Skin epidermis (tissue), 12 donors: ENCODE results near the gene SCRT2.
"Not testable (repeated sequence)": the region's sequence is repeated elsewhere in the genome, so short reads cannot be mapped to it uniquely, and the experiment has no call there.

ENCODE experiments used
- H3K27ac ChIP-seq, 21 experiments: fragments of 200-600 bp; sonication (generic) in 11 of 21; one replicate each; pipeline ENCODE4 v1.5.0; 2020; ENCODE audit warnings: mild to moderate bottlenecking in 3 of 21, inconsistent platforms in 2 of 21, moderate library complexity in 2 of 21
- H3K4me3 ChIP-seq, 7 experiments: fragments of 200-600 bp; sonication (generic) in 2 of 7; one replicate each; pipeline ENCODE4 v1.5.0; 2020; ENCODE audit warnings: inconsistent platforms in 2 of 7, mild to moderate bottlenecking in 2 of 7, moderate library complexity in 1 of 7

Gene SCRT2

DNA sequence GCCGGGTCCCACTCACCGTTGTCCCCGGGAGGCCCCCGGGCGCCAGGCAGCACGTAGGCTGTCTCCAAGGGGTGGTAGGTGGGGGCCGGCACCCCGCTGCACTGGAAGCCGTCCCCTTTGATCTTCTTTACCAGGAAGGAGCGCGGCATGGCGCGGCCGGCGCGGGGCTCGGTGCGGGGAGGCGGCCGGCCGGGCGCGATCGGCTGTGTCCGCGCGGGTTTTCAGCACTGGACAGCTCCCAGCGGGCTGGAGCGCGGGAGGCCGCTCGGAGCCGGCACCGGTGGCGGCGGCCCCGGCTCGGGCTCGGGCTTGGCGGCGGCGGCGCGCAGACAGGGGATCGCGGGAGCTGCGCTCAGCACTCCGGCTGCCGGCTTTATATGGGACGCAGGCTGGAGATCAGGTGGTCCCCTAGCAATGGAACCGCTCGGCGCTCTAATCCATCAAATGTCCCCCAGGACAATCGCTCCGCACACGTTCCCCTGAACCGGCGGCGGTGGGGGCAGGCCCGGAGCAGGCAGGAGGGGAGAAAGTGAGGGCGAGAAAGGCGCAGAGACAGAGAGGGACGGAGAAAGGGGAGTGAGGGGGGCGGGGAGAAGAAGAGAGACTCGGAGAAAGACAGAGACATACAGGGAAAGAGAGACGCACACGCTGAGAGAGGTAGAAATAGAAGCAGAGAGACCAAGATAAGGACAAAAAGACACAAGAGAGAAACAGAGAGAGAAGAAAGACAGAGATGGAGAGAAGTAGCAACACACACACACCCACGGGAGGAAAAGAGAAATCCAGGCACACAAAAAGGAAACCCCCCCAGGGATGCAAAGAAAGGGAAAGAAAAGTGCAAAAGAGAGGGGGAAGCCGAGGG, at the start of gene SCRT2:
SCRT2 (minus strand) TSS at position 350 of the 862 bp plus-strand sequence; CDS start at position 149, 201 bp downstream.
- no peak within 1 kb of the TSS for H3K4me3 ChIP-seq
- H3K27ac ChIP-seq: no peak within 1 kb of the TSS

DNA sequence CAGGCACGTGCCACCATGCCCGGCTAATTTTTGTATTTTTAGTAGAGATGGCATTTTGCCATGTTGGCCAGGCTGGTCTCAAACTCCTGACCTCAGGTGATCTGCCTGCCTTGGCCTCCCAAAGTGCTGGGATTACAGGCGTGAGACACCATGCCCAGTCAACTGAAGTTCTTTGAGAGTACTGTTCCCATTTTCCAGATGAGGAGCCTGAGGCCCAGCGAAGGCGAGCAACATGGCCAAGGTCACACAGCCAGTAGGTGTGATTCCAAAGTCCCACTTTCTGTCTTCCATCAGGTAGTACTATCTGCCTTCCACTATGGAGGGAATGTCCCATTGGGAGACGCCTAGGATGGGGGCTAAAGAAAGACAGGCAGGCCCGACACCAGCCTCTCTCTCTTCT, 49.2 kb upstream of the SCRT2 start:
- H3K4me3 ChIP-seq, H3K27ac ChIP-seq: not testable (repeated sequence)

DNA sequence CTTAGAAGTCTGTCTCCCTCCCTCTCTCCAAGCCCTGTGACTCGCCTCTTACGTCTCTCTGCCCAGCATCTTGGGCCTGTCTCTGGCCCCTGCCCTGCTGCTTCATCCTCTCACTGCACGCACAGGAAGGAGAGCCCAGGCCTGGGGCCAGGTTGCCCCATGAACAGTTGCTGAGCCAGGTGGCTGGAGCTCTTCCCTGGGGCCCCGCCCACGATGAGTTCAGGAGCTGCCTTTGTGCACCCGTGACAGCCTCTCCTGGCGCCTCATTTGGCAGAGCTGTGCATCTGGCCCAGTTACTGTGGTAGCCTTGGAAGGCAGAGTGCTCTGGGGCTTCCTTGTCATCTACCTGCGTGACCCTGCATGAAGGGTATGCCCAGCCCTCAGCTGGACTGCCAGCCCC, 48.2 kb upstream of the SCRT2 start:
- no peak overlapping the region for H3K4me3 ChIP-seq
- no peak overlapping the region for H3K27ac ChIP-seq

DNA sequence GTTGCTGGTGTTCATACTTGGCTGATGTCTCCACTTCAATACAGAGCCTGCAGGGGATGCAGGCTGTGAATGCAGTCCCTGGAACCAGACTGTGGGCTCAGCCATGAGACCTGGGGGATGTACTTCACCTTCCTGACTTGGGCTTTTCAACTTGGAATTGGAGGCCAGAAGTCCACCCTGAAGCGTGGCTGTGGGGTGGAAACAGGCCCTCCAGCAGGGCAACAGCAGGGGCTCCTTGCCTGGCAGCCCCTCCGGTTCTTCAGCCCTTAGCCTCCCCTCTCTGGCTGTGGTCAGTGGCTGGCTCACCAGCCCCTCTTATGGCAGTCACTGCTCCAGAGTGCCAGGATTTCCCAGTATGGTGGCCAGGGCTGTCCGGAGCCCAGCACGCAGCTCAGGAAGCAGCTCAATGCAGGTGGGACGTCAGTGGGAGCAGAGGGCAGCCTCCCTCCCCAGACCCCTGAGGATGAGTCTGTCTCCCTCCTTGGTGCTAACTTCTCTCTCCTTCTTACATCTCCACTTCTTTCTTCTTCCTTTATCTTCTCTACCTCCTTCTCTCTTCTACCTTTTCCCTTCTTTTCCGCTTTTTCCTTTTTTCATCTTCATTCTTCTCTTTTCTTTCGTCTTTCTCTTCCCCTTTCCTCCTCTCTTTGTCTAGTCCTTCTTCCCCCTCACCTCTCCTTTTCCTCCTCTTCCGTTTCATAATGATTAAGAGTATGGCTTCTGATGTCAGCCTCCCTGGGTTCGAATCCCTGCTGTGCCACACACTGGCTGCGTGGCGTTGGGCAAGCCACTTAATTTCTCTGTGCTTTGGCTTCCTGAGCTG, 47.4 kb upstream of the SCRT2 start:
- Histone ChIP-seq H3K27ac (no peak overlapping the region), H3K4me3 (no peak overlapping the region)

DNA sequence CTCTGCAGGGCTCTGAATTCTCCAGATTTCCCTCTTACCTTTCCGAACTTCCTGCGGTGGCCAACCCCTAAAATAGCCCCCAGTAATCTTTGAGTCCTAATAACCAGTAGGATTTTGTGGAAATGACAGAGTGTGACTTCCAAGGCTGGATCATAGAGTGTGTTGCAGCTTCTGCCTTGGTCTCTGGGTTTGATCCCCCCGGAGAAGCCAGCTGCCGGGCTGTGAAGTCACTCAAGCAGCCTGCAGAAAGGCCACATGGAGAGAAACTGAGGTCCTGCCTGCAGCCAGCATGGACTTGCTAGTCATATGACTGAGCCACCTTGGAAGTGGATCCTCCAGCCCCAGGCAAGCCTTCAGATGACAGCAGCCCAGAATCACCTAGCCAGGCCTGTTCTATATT, 46.3 kb upstream of the SCRT2 start:
- H3K27ac ChIP-seq: no peak overlapping the region
- H3K4me3 ChIP-seq: no peak overlapping the region

DNA sequence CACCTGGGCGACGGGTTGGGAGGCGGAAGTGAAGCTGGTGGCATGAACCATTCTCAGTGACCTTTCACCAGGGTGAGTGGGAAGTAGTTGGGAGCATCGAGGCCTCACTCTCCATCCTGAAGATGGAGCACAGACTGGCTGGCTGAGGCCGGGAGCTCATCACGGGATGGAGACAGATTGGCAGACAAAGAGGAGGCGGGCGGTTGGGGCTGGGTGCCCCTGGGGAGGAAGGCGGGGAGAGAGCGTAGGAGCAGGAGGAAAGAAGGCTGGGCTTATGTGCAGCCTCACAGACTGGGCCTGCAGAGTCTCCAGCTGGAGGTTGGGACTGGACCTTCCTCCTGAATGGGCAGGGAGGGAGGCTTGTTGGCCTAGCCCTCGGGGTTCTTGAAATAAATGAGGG, 44.2 kb upstream of the SCRT2 start:
- Histone ChIP-seq H3K4me3 (no peak overlapping the region), H3K27ac (no peak overlapping the region)

DNA sequence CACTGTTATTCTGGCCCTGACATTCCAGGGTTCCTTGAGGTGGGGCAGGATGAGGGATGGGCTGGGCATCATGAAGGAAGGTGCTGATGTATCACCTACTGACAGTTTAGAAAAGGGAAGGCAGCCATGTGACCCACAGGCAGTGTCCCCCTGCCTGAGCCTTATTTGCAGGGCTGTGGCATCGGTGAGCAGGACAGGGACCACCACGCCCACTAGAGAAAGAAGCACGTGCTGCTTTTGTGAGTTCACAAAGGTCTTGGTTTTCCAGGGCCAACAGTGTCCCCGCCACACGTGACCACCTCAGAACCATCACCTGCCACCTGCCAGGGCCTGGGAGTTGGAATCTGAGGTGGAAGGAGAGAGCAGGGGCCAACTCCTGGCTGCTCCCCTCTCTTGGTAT, 43.5 kb upstream of the SCRT2 start:
- Histone ChIP-seq H3K4me3 (no peak overlapping the region), H3K27ac (no peak overlapping the region)

DNA sequence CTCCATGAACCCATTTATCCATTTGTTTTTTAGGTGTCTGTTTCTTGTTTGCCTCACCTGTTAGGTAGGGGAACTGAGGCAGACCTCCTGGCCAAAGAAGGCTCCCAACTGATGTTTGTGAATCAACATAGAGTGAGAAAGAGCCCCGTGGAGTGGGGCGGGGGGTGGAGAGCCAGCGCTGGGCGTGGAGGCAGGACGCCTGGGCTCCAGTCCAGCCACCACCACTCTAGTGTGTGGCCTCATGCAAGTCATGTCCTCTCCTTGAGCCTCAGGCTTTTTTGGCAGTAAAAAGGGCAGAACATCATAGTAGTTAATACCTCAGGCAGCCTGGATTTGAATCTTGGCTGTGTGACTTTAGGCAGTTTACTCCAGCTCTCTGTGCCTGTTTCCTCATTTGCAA, 42.2 kb upstream of the SCRT2 start:
- H3K4me3 ChIP-seq: no peak overlapping the region
- H3K27ac ChIP-seq: no peak overlapping the region

DNA sequence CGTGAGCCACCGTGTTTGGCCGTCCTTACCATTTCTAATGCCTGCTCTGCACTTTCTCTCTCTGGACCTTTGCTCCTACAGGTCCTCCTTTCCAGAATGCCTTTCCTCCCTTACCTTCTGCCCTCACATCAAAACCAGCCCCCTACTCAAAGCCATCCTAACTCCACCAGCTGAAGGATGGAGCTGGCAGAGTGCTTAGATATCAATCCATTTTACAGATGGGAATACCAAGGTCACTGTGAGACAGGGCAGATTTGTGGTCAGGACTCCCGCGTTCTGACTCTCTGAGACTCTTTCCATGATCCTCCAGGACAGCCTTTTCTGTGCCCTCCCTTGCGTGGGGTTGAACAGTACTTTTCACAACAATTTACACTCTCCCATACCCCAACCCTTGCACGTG, 41.7 kb upstream of the SCRT2 start:
- Histone ChIP-seq H3K27ac (no peak overlapping the region), H3K4me3 (no peak overlapping the region)

DNA sequence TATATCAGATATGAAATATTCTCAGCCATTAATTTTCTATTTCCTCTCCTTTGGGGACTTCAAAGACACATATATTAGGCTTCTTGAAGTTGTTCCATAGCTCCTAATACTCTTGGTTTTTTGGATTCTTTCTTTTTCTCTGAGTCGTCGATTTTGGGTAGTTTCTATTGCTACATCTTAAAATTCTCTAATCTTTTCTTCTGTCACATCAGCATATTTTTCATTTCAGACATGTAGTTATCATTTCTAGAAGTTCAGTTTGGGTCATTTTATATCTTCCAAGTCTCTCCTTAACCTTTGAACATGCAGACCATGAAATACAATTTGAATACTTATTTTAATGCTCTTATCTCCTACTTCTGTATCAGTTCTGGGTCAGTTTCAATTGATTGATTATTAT, 38.9 kb upstream of the SCRT2 start:
- no peak overlapping the region for H3K27ac ChIP-seq
- H3K4me3 ChIP-seq: no peak overlapping the region

DNA sequence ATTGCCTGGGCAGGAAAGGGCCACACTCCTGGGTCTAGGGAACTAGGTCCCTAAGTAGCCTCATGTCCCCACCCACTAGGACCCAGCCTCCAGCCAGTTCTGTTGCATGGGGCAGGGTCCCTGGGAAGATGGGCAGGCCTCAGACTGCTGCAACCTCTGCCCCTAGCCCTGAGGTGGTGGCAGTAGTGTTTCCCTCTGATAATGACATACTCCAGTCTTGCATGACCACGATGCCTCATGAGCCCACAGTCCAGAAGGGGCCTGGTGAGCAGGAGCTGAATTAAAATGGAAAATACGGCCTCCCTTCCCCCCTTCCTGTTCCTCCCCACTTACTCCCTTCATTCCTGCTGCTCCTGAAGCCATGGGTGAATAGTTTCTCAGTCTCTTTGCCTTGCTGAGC, 36.0 kb upstream of the SCRT2 start:
- H3K4me3 ChIP-seq: no peak overlapping the region
- no peak overlapping the region for H3K27ac ChIP-seq

DNA sequence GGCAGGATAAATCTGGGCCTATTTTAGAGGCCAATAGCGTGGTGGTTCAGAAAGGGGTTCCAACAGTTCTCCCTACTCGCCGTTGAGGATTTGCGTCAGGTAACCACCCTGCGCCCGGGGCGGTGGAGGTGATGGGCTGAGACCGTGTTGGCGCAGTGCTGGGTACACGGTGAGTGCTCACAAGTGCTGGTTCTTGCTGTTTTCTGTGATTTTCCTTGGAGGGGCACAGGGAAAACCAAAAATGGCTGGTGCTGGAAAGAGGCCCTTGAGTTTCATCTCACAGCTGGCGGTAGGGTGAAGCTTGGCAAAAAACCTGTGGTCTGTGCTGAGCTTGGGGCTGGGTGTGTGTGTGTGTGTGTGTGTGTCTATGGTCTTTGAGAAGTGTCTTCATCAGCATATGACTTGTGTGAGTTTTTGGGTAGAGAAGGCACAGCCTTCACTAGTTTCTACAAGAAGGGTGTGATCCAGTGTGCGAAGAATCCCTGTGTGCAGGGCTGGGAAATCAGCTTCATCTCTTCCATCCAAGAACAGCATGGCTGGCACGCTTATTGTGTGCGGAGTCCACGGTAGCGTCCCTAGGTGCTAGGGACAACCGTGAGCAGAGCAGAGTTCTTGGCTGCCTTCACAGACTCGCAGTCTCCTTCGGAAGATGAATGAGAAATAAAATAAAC, 35.3 kb upstream of the SCRT2 start:
- H3K27ac ChIP-seq: no peak overlapping the region
- H3K4me3 ChIP-seq: no peak overlapping the region

DNA sequence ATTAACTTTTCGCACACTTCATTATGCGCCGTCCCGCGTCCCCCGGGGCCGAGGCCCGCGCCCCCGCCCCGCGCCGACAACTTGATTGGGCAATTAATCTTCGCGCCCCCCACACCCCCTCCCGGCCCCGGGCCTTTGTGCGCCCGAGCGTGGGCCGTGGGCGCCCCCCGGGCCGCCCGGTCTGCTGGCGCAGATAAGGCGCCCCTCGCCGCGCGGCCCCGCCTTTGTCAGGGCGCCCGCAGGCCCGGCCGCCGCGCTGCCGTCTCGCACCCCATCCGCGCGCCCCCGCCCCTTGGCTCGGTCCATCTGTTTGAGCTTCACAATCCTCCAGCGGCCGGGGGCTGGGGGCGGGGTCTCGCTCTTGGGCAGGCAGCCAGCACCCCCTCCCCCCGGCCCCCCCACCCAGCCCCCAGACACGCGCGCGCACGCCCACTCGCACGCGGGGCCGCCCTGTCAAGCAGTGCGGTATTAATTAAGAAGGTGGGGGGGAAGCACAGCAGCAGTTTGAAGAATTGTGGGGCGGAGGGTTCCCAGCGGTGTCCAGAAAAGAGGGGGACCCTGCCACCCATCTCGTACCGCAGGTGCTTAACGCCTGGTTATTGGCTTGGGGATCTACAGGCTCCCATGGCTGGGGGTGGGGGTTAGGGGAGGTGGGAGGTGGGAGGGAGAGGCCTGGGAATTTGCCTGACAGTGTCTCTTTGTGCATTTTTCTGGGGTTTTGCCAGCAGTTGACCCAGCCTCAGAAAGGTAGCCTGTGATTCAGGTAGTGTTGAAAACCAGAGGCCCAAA, 34.6 kb upstream of the SCRT2 start:
- peak overlapping the region in 2 of 7 experiments; percentile 9 to 27 for H3K4me3 ChIP-seq
- H3K27ac ChIP-seq: no peak overlapping the region

DNA sequence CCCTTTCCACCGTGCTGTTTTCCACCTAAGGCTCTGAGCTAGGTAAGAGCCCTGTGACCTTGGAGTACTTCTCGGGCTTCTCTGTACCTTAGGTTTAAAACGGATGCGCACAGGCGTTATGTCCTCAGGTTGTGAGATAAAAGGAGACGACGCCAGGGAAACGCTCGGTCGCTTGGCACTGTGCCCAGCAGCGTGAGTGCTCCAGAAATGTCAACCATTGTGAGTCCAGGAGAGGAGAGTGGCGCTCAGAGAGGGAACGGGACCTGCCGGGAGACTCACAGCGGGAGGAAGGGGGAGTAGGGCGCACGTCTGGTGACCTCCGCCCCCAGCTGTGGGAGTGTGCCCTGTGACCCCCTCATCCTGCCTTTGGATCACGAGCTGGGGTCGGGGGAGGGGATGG, 33.8 kb upstream of the SCRT2 start:
- Histone ChIP-seq H3K4me3 (peak overlapping the region in 1 of 7 experiments; percentile 27), H3K27ac (no peak overlapping the region)

DNA sequence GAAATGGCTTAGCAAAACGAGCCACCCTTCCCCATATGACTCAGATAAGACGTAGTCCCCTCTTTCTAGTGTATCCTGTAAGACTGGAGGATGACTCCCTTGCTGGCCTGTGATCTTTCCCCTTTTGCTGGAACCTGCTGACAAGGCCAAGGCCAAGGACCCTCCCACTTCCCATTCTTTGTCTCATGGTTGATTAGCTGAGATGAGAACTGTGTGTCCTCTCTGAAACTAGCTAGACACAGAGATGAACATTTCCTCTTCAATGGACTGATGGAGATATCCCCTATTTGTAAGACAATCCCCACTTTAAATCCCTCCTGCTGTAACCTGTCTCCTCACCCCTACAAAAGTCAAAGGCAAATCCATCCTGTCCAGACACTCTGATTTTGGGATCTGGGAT, 33.4 kb upstream of the SCRT2 start:
- Histone ChIP-seq H3K27ac (no peak overlapping the region), H3K4me3 (no peak overlapping the region)

DNA sequence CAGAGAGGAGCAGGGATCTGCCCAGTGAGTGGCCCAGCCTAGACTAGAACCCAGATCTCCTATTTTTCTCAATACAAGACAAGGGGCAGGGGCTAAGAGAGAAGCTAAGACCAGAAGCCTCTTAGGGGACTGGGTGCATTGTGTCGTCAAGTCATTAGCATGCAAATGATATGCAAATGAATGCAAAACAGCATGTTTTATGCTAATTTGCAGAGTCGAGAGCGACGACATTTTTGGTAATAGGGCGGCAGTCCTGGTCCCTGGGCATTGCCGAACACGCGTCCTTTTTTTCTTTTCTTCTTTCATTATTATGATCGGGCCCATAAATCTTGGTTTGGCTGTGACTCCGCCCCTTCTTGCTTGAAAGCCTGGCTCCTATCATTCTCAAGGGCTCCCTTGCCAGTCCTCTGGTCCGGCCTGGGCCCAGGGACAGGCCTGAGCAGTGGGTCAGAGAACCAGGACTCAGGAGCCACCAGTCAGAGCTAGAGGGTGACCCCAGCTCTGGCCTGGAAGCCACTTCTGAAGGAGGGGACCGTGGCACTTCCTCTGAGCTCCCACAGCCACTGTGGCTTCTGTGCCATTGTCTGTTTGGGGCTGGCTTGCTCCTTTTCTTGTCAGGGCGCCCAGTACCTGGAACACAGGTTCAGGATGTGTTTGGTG, 32.0 kb upstream of the SCRT2 start:
- no peak overlapping the region for H3K4me3 ChIP-seq
- no peak overlapping the region for H3K27ac ChIP-seq

DNA sequence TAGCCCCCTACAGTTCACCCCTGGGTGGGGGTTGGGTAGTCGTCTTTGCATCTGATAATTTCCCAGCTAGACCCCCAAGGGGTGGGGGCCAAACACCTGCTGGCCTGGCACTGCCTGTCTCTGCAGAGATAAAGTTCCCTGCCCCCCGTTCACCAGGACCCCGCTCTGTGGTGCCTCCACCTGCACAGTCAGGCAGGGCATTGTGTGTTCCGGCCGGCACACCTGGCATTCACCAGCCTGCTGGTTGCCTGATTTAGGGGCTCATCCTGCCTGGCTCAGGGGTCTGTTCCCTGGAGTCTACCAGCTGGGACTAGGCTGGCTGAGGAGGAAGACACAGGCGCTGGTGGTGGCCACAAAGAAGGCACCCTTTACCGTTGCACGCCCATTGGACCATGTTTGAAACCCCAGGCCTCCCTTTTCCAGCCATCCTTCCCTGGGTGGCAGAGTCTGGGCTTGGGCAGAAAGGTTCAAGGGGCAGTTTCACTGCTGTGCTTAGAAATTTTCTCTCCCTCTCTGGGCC, 30.8 kb upstream of the SCRT2 start:
- Histone ChIP-seq H3K4me3 (no peak overlapping the region), H3K27ac (no peak overlapping the region)

DNA sequence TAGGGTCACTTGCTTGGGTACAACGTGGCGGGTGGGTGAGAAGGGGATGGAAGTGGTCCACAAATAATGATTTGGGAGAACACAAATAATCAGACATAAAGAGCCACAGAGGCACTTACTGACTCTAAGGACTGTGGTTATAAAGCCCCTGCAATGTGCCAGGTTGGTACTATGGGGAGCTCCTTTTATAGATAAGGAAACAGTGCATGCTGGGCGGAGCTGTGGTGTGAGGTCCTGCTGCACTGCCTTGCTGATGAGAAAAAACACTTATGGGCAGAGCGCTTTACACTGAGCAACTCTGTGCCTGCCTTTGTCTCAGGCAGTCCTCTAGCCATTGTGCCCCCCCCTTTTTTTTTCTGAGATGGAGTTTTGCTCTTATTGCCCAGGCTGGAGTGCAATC, 29.1 kb upstream of the SCRT2 start:
- Histone ChIP-seq H3K4me3 (no peak overlapping the region), H3K27ac (no peak overlapping the region)

DNA sequence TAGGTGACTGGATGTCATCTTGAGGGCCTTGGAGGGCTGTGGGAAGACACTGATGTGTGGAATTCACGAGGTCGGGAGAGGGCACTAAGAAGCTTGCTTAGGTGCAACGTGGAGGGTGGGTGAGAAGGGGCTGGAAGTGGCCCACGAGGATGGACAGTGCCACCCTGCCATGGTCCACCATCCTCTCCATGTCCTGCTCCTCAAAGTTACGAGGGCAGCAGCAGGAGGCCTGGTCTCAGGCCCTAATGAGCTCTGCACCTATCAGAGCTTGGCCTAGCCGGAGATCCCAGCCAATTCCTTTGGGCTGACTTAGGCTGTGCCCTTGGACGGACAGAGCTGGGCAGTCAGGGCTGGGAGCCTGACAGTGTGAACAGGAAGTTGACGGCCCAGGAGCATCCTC, 27.8 kb upstream of the SCRT2 start:
- no peak overlapping the region for H3K27ac ChIP-seq
- no peak overlapping the region for H3K4me3 ChIP-seq
